DOHH2 (cell line): Measurements from ENCODE around the gene ZSCAN5A.

Source experiments
- EZH2phosphoT487 ChIP-seq: fragments of 200-600 bp; sonication (generic); IDR thresholded peaks from 2 replicates; pipeline ENCODE4 v1.6.1; 2017; ENCODE audit warnings: borderline replicate concordance, mild to moderate bottlenecking, antibody characterized with exemption, low read length, moderate library complexity, mixed read lengths
- TF ChIP-seq, protein P1 (sequence below): fragments of 200-600 bp; sonication (generic); IDR thresholded peaks from one replicate; pipeline ENCODE4 v1.5.1; 2014; ENCODE audit warnings: antibody characterized with exemption, mild to moderate bottlenecking, low read depth, low read length; ENCODE audit not compliant: poor library complexity, severe bottlenecking

DNA sequence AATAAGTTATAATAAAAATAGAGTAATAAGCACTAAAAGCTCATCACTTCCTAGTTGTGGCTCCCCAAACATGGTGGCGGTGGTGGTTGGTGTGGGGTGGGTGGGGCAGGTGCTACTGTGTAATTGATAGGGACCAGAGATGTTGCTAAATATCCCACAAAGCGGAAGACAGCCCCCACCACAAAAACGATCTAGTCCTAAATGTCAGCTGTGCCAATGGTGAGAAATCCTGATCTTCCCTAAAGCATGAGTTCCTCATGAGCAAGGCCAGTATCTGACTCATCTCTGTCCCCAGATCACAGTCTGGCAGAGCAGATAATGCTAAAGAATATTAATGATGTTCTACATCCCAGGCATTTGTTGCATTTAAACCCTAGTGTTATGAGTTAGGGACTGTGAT, 44.0 kb downstream of the ZSCAN5A start:
- TF ChIP-seq, protein P1, sequence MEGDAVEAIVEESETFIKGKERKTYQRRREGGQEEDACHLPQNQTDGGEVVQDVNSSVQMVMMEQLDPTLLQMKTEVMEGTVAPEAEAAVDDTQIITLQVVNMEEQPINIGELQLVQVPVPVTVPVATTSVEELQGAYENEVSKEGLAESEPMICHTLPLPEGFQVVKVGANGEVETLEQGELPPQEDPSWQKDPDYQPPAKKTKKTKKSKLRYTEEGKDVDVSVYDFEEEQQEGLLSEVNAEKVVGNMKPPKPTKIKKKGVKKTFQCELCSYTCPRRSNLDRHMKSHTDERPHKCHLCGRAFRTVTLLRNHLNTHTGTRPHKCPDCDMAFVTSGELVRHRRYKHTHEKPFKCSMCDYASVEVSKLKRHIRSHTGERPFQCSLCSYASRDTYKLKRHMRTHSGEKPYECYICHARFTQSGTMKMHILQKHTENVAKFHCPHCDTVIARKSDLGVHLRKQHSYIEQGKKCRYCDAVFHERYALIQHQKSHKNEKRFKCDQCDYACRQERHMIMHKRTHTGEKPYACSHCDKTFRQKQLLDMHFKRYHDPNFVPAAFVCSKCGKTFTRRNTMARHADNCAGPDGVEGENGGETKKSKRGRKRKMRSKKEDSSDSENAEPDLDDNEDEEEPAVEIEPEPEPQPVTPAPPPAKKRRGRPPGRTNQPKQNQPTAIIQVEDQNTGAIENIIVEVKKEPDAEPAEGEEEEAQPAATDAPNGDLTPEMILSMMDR, result no peak
- no peak for TF ChIP-seq EZH2phosphoT487
